ENCODE data around the gene SS18. TPM values are rescaled to one million over a fixed set of nuclear protein-coding genes. Genes with fewer than 3 reads are reported as not detected.

The SS18 gene
- total RNA-seq, 4 donors from 2014 or later, result 74.1 to 166 (median 84.3) TPM

DNA sequence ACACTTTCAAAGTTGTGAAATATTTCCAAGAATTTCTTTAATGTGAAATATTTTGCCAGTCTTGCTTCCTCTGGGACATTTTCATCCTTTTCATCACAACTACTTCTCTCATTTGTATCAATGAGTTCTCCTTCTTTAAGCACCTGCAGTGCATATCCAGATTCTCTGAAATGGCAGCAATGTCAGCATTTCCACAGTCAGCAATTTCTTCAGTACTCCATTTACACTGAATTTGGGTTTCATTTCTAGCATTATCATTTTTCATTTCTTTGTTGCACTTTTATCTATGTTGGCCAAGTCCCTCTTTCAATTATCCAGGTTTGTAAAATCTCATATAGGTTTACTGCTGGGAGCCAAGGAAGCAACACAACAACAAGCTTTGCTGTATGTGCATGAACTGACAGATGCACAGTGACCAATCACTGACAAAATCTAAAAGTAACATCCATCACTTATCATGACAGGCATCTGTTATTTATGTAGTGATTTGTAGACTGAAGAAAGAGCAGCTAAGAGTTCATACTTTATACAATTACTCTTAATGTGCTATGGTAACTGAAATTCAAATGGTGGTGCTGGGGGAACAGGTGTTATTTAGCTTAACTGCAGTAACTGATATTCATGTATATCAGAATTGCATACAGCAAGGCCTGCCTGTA lies 43.9 kb downstream of the SS18 start:
- no peak for DNase-seq (ENCODE audit: extremely low spot score)
- Histone ChIP-seq H3K4me3 (no peak overlapping the region), H3K27ac (replicated peaks in 1 of 4) (no peak overlapping the region), H3K9me3 (no peaks in the 10 kb centered on the region), H3K27me3 (no peaks in the 10 kb centered on the region), H3K4me1 (peaks cover 0 to 6% (median 2%) of the 10 kb centered on the region in 4 donors), H3K36me3 (peaks cover 3 to 42% (median 8%) of the 10 kb centered on the region in 4 donors)
- TF ChIP-seq POLR2AphosphoS5 (IDR thresholded peaks at IDR 0.05) (no peak), POLR2A (IDR thresholded peaks at IDR 0.05; ENCODE audit: low read depth) (no peak), CTCF (IDR thresholded peaks at IDR 0.05) (no peak), EP300 (IDR thresholded peaks at IDR 0.05) (no peak)
- intact Hi-C loops (cut with DNase I), result no loop called here

- peaks cover 3 to 31% (median 5%) of the 10 kb centered on the region in 4 donors for H3K36me3 ChIP-seq
- no peak for TF ChIP-seq POLR2A (IDR thresholded peaks at IDR 0.05; ENCODE audit: low read depth)
- TF ChIP-seq EP300 (IDR thresholded peaks at IDR 0.05), result no peak
- no peak for TF ChIP-seq CTCF (IDR thresholded peaks at IDR 0.05)
- TF ChIP-seq POLR2AphosphoS5 (IDR thresholded peaks at IDR 0.05), result no peak
- DNase-seq (ENCODE audit: extremely low spot score), result no peak
- H3K27me3 ChIP-seq, result no peaks in the 10 kb centered on the region
- intact Hi-C loops (cut with DNase I), result no loop called here
- no peaks in the 10 kb centered on the region for H3K9me3 ChIP-seq
- no peak overlapping the region for H3K27ac ChIP-seq (replicated peaks in 1 of 4)
- peaks cover 0 to 13% (median 8%) of the 10 kb centered on the region in 4 donors for H3K4me1 ChIP-seq
- H3K4me3 ChIP-seq, result no peak overlapping the region
- 100% methylated on average over 3 of the region's 3 CpGs for WGBS
Measured at GRCh38 chr18:26044807-26045206, 45.6 kb downstream of the SS18 start.

DNA sequence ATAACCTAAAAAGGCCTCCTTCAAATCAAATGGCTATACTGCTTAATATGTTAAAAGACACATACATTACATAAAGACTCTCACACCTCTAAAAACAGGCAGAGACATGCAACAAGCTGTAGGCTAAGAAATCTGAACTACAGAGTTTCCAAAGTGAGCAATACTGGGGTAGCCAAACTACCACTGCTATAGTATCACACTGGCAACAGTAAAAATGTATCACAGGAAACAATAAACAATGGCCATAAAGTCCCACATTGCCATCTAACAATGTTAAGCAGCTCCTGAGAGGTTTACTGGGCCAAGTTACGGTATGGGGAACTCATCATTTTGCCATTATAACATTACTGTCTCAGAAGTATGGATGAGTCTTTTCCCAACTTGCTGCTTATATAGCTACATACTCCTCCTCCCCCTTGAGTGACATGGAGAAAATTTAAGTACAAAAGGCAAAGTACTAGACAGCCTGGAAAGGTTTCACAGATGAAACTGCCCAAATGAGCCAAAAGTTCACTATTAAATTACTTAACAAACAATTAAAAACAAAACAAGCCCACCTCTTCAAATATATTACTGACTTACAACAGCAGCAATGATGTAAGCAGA lies 50.3 kb downstream of the SS18 start:
- 84% methylated on average over 1 of the region's 1 CpG for WGBS
- no peaks in the 10 kb centered on the region for H3K9me3 ChIP-seq
- no peaks in the 10 kb centered on the region for H3K27me3 ChIP-seq
- H3K36me3 ChIP-seq, result peaks cover 0 to 31% (median 13%) of the 10 kb centered on the region in 4 donors
- no peak for TF ChIP-seq POLR2AphosphoS5 (IDR thresholded peaks at IDR 0.05)
- TF ChIP-seq CTCF (IDR thresholded peaks at IDR 0.05), result no peak
- intact Hi-C loops (cut with DNase I), result no loop called here
- DNase-seq (ENCODE audit: extremely low spot score), result no peak
- no peak overlapping the region for H3K4me3 ChIP-seq
- peaks cover 0 to 13% (median 6%) of the 10 kb centered on the region in 4 donors for H3K4me1 ChIP-seq
- no peak overlapping the region for H3K27ac ChIP-seq (replicated peaks in 1 of 4)

GRCh38 chr18:26039203-26039602 lies 51.2 kb downstream of the SS18 start:
- Histone ChIP-seq H3K9me3 (no peaks in the 10 kb centered on the region), H3K36me3 (peaks cover 4 to 35% (median 20%) of the 10 kb centered on the region in 4 donors), H3K4me3 (no peak overlapping the region), H3K27ac (replicated peaks in 1 of 4) (no peak overlapping the region), H3K4me1 (peaks cover 0 to 13% (median 6%) of the 10 kb centered on the region in 4 donors), H3K27me3 (no peaks in the 10 kb centered on the region)
- WGBS, result 90% methylated on average over 1 of the region's 1 CpG
- TF ChIP-seq POLR2A (IDR thresholded peaks at IDR 0.05; ENCODE audit: low read depth) (no peak), POLR2AphosphoS5 (IDR thresholded peaks at IDR 0.05) (no peak), CTCF (IDR thresholded peaks at IDR 0.05) (no peak), EP300 (IDR thresholded peaks at IDR 0.05) (no peak)
- intact Hi-C loops (cut with DNase I), result no loop called here
- DNase-seq (ENCODE audit: extremely low spot score), result no peak

Measured in esophagus muscularis mucosa (tissue), 4 donors.